Amygdala (tissue), 56 donors: ENCODE data around the gene MAMLD1.
A peak's percentile ranks its signal among the peaks of the same experiment; 100 is the strongest.
"Not testable (repeated sequence)": the region's sequence is repeated elsewhere in the genome, so short reads cannot be mapped to it uniquely, and the experiment has no call there.

ENCODE experiments used
- DNase-seq, 56 donors: peaks; one replicate each; lab custom pipeline; 2025; lab: John Stamatoyannopoulos, UW

The MAMLD1 gene, protein sequence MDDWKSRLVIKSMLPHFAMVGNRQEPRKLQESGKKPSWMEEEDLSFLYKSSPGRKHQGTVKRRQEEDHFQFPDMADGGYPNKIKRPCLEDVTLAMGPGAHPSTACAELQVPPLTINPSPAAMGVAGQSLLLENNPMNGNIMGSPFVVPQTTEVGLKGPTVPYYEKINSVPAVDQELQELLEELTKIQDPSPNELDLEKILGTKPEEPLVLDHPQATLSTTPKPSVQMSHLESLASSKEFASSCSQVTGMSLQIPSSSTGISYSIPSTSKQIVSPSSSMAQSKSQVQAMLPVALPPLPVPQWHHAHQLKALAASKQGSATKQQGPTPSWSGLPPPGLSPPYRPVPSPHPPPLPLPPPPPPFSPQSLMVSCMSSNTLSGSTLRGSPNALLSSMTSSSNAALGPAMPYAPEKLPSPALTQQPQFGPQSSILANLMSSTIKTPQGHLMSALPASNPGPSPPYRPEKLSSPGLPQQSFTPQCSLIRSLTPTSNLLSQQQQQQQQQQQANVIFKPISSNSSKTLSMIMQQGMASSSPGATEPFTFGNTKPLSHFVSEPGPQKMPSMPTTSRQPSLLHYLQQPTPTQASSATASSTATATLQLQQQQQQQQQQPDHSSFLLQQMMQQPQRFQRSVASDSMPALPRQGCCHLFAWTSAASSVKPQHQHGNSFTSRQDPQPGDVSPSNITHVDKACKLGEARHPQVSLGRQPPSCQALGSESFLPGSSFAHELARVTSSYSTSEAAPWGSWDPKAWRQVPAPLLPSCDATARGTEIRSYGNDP

DNA sequence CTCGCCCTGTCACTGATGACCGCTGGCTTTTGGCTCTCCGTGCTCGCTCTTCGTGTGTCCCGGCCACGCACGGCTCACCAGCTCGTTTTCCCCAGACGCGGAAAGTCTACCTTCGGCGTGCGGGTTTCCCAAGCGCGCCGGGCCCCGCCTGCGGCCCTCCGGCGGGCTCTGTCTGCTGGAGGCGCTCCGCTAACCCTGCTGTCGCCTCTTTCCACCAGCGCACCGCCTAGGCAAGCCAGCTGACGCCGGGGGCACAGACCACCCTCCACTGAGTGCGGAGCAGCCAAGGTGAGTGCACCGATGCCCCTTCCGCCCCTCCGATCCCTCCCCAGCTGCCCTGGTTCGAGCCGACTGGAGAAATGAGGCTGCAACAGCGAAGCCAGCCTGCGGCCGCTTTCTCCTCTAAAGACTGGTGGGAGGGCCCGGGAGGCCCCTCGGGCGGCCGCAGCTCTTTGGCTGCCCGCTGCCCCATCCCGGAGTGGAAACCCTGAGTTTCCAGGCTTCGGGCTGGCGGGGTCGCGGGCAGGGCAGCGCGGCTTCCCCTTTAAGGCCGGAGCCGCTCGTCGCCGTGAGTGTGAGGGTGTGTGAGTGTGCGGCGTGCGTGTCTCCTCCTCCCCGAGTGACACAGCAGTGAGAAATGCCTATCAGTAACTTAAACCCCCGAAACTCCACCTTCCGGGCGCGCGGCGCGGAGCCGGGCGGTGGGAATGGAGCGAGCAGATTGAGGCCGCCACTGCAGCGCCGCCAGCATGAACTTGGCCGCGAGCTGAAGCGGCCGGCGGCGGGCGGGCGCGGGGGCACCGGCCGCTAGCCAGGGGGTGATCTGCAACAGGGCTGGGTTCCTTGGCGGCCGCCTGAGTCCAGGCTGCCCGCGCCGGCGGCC is at the start of gene MAMLD1:
Gene MAMLD1 (plus strand): TSS at position 719 of the 883 bp plus-strand sequence. CDS start 82,200 bp downstream, outside the sequence.
- peak in 44 of 56 donors; percentile 5 to 69 (median 38) for DNase-seq

DNA sequence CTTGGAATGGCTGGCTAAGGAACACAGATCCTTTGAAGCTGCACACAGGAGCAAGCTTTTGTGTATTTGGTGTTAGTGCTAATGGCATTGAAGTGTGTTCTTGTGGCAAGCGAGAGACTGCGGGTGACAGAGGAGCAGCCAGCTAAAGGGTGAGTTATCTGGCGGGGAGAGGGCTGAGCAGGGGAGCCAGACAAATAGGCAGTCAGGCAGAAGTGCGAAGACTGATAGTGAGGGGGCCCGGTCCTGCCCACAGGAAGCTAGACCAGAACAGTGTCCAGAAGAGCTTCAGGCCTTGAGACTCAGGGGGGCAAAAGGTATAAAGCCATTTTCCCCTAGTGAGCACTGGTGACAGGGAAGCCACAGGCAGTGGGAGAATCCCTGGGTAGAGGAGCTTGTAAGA is 49.6 kb upstream of the MAMLD1 start:
- DNase-seq = no peak

DNA sequence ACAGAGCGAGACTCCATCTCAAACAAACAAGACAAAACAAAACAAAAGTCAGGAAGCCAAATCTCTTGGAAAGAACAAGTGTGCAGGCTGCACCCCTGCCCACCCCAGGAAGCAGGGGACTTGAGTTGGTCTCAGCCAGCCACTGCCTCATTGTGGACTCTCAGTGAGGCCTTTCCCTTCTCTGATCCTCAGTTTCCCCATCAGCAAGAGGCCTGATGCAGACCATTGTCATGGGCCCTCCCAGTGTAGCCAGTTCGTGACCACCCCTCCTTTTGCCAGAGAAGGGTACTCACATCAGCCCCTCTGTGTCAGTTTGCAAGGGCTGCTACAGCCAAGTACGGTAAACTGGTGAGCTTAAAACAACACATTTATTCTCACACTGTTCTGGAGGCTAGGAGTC is 48.9 kb upstream of the MAMLD1 start:
- DNase-seq = no peak

DNA sequence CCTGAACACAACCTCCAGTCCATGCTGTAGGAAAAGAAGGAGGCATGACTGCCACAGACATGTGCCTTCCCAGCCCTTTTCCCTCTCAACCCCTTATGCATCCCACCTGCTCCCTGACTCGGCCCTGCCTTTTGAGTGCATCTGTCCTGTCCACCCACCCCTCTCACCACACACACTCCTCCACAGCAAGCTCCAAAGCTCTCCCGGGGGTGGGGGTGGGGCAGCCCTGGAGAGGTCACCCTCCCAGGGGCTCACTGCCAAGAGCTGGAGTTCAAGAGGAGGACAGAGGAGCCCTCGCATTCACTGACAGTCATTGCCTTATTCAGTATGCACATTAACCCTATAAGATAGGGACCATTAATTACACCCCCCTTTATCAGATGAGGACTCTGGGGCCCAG is 46.6 kb upstream of the MAMLD1 start:
- no peak for DNase-seq

DNA sequence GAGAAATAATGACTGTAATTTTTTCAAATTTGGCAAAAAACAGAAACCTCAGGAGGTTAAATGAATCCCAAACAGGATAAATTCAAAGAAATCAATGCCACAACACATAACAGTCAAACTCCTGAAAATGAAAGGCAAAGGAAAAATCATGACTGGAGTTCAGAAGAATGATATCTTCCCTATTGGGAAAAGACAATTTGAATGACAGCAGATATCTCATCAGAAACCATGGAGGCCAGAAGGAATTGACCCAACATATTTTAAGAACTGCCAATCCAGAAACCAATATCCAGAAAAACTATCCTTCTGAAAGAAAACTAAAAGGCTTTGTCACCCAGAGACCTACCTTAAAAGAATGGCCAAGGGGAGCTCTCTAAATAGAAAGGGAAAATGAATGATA is 40.1 kb upstream of the MAMLD1 start:
- DNase-seq = no peak

DNA sequence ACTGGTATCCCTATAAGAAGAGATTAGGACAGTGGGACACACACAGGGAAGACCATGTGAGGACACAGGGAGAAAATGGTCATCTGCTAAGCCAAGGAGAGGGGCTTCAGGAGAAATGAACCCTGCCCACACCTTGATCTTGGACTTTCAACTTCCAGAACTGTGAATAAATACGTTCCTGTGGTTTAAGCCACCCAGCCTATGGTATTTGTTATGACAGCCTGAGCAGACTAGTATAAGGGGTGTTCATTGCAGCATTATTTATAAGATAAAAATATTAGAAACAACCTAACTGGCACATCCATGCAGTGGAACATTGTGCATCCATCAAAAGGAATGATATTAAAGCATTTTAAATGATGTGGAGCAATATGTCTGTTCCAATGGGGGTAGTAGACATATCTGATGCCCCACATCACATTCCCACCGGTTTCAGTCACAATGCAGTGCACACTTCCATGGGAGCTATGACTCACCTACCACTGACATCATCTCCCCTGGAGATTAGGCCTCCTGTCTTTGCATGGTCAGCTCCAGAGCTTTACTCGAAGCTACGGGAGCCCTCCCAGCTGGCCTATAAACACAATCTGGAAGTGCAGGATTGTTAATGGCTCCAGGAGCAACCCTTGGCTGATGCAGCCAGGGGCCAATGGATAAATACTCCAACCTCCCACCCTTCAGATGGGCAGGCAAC is 38.9 kb upstream of the MAMLD1 start:
- DNase-seq = no peak

DNA sequence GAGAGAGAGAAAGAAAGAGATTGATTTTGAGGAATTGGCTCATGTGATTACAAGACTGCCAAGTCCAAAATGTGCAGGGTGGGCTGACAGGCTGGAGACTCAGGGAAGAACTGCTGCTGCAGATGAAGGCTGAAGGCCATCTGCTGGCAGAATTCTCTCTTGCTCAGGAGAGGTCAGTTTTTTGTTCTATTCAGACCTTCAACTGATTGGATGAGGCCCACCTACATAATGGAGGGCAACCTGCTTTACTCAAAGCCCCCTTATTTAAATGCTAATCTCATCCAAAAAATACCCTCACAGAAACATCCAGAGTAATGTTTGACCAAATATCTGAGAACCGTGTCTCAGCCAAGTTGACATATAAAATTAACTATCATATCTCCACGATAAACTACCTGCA is 38.2 kb upstream of the MAMLD1 start:
- DNase-seq = no peak

DNA sequence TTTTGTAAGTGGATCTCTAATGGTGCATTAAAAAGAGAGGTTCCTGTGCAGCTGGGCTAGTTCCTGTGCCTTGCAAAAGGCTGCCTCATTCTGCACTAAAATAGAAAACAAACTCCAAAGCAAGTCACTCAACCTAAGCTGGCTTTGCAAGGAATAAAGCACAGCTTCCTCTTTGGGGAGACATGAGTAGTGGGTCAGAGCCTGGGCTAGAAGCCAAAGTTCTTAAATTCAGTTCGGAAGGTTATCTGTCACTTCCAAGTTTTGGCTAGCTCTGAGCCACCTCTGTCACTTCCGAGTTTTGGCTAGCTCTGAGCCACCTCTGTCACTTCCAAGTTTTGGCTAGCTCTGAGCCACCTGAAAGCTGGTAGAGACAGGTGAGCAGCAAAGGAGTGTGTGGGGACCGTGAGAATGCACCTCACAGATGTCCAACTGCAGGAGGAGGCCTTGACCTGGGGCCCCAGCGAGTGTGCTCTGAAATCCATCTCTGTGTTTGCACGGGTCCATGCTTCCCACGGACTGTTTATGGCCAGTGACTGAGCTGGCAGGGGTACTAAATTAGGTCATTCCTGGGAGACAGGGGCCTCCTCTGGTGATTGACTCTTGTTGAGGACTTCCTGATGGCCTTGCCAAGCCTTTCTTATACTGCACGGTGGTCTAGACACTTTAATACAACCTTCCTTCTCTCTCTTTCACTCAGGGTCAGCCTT is 36.4 kb upstream of the MAMLD1 start:
- DNase-seq = no peak

DNA sequence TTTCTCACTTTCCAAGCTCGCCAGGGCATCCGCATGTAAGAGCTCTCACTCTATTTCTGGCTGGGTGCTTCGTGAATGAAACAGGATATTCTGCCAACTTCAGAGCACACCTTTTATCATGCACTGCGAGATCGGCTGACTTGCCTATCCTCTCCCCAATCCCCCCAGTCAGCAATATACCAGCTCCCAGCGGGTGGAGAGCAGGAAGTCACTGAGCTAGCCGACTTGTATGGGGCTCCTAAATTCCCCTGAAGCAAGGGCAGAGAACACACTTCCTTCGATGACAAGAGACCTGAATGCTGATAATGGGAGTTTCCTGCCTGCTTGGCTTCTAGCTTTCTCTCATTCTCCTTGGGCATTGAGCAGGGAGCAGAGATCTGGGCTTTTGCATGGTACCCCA is 33.8 kb upstream of the MAMLD1 start:
- DNase-seq = no peak

DNA sequence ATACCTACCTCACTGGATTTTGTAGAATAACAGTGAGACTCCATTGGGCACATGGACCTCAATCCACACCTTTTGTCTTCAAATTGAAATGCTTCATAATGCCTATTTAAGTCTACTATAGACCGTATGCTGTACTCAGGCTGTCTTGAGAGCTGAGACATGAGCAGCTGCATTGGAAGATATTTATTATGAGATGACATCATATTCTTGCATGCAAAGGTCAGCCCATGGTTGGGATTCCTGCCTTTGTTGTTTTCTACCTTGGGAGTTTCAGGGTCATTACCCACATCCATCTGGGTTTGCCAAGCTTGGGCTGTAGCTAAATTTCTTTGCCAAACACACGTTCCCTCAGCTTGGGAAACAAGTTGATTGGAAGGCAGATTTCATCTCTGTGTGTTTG is 33.2 kb upstream of the MAMLD1 start:
- no peak for DNase-seq

DNA sequence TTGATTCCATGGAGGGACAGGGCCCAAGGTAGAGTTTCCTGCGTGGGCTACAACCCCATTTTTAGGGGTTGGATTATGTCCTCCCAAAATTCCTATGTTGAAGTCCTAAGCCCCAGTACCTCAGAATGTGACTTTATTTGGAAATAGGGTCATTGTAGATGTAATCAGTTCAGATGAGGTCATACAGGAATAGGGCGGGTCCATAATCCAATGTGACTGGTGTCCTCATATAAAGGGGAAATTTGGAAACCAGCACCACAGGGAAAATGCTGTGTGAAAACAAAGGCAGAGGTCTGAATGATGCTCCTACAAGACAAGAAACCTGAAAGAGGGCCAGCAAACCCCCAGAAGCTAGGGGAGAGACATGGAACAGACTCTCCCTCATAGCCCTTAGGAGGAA is 31.1 kb upstream of the MAMLD1 start:
- DNase-seq = no peak

DNA sequence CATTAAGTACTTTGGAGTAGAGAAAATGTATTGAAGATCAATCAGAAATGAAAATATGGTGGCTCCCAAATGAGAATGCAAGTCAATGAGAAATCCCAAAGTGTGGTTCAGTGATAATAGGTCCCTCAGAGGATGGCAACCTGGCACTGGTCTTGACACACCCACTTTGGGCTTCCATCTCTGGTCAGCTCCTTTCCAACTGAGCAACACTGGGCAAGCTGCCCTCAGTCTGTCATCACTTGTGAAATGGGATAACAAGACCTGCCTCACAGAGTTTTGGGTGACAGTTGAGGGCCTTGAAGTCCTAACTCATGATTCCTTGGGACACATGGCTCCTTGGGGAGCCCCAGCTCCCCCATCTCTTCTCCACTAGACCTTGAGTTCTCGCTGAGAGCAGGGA is 29.0 kb upstream of the MAMLD1 start:
- no peak for DNase-seq

DNA sequence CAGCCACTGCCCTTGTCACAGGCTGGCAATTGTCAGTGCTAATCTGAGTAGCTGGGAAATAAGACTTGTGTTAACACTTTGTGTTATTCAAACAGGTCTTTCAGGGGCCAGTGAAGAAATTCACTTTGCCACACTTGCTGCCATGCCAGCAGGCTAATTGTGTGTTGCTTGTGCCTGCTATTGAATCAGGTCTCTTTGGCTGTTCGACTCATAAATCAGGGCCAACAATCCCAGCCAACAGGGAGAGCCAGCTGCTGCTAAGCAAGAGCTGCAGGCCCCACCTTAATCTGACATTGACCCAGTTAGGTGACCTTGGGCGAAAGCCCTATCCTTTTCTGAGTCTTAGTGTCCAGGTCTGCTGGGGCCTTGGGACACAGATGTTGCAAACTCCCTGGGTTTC is 28.1 kb upstream of the MAMLD1 start:
- DNase-seq = peak in 7 of 56 donors; percentile 1 to 36 (median 9)

DNA sequence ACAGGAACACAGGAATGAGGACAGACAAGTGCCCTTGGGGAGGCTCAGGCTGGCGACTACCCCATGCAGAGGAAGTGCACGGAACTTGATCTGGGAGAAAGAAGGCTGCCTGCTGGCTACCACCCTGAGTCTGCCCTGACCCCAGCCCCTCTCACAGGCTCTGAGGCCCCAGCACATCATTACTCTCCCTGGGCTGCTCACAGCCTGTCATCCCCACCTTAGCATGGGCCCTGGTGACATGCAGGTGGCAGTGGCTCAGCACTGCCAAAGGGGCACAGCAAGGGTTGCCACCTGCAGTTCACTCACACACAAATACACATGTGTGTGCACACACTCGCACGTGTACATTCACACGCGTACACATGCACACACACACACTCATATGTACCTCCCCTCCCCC is 26.1 kb upstream of the MAMLD1 start:
- DNase-seq = no peak

DNA sequence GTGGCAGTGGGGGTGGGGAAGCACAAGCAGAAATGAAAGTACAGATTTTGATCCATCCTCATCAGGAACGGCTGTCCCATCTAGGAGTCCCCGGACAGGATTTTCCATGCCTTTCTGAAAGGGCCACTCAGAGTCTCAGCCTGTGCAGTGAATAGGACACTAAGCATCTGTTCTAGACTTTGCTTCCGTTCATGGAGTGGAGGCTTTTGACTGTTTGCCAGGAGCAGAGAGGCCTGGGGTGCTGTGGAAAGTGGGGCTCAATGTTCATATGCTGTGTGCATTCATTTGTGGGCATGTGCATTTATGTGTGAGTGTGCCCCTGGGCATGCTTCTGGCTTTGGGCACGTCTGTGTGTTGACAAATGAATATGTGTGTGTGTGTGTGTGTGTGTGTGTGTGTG is 25.6 kb upstream of the MAMLD1 start:
- peak in 1 of 56 donors; percentile 5 for DNase-seq

DNA sequence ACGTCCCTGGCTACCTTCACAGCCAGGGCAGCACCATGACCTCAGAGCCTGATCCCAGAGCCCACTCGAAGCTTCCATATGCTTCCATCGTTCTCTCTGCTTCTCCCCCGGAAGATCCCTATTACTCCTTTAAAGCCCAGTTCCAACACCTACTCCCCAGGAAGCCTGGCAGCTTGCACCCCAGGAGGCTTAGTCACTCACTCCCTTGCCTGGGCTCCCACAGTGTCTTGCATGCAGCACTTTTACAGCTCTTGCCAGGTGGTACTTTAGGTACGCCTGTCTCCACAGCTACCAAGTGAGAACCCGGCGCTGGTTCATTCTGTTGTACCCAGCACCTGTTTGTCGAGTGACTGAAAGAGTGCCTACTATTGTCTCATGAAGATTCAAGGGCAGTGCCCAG is 24.5 kb upstream of the MAMLD1 start:
- peak in 1 of 56 donors; percentile 2 for DNase-seq

DNA sequence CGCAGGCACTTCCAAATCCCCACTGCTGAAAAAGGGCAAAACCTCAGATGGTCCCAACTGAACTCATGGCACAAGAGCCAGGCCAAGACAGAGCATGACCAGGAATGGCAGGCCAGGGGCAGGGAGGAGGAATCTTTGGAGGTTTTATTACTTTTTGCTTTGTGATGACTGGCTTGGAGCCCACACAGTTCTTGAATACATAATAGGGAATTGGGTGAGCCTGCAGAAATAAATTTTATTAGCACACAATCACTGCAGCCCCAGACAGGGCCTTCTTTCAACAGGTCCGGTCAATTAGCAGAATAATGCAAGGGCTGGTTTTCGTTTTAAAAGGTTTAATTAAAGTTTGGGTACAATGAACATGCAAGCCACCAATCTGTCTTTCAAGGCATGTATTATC is 23.4 kb upstream of the MAMLD1 start:
- no peak for DNase-seq

DNA sequence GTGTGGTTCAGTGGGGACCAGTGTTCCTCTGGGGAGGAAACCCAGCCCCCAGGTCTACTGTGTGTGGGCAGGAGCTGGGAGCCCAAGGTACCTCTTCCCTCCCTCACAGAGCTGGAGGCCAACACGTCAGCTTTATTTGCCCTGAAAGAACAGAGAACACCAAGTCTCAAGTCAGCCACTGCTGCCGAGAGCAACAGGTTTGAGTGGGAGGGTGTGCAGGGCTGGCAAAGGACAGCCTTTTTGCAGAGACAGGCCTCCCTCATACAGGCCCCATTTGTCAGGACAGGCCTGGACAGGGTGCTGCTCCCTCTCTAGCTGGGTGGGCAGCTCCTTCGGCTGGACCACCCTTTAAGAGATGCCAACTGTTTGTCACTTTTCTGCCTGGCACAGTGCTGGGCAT is 22.8 kb upstream of the MAMLD1 start:
- DNase-seq = not testable (repeated sequence)

DNA sequence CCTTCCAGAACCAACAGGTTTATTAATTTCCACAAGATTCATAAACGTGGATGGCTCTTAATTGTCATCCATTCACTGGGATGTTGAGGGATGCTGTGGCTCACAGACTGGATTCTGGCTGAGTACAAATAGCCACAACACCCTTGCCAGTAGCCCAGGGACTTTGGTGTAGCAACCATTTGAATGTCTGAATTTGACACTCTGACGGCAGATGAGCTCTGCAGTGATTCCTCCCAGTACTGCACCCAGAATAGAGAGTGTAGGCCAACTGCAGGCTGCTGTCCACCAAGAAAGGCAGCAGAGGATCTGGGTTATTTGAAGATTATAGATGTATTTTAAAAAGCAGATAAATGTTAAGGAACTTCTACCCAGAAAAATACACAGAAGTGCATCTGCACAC is 15.6 kb upstream of the MAMLD1 start:
- DNase-seq = no peak

DNA sequence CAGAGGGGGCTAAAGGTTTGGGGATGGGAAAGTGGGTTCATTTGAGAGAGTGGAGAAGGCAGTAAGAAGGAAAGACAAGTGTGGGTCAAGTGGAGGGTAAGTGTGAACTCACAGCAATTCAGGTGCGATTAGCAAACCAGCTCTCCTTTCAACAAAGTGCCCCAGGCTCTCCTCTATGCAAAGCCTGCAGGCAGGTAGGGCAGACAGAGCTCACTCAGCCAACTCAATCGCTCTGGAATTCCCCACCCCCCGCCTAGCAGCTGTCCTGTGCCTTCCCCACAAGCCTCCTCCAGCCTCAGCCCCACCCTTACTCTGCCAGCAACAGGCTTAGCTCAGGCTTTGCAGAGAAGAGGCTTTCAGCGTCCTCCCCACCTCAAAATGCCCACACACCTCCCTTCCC is 14.8 kb upstream of the MAMLD1 start:
- DNase-seq = no peak
